ENCODE results near the gene AGPAT4.

- TF ChIP-seq CTCF (IDR thresholded peaks at IDR 0.05; ENCODE audit: low read depth, low read length, poor library complexity, severe bottlenecking) = no peak
- TF ChIP-seq EZH2phosphoT487 (IDR thresholded peaks at IDR 0.05; ENCODE audit: borderline replicate concordance, low read length) = no peak
Observed at GRCh38 chr6:161269310-161269709, 4.6 kb downstream of the AGPAT4 start.

All from DOHH2 (cell line).